Mesenchymal stem cell (in vitro differentiated cells and primary cell): ENCODE measurements around the gene CHTF8.
A peak's percentile ranks its signal among the peaks of the same experiment; 100 is the strongest.

ENCODE experiments used
- DNase-seq: peaks from one replicate; pipeline ENCODE4 v3.0.0-alpha.2; 2013
- H2AFZ ChIP-seq: one replicate; pipeline ENCODE4 v1.6.1; 2013; ENCODE audit warnings: low read depth, mild to moderate bottlenecking, control low read depth, inconsistent platforms, low read length, moderate library complexity
- H2AK5ac ChIP-seq: 2 replicates; pipeline ENCODE4 v1.6.1; 2013; ENCODE audit warnings: low read length, moderate library complexity, mild to moderate bottlenecking, inconsistent platforms; ENCODE audit not compliant: severe bottlenecking
- H2BK120ac ChIP-seq: one replicate; pipeline ENCODE4 v1.6.1; 2013; ENCODE audit warnings: low read depth, mild to moderate bottlenecking, inconsistent platforms, low read length, moderate library complexity
- H2BK12ac ChIP-seq, 2 experiments: one replicate each; pipeline ENCODE4 v1.6.1; 2013; ENCODE audit warnings: inconsistent platforms in 2 of 2, low read length in 2 of 2, mild to moderate bottlenecking in 2 of 2, moderate library complexity in 2 of 2, control low read depth in 1 of 2
- H2BK15ac ChIP-seq: one replicate; pipeline ENCODE4 v1.6.1; 2013; ENCODE audit warnings: mild to moderate bottlenecking, low read depth, inconsistent platforms; ENCODE audit not compliant: poor library complexity, severe bottlenecking
- H2BK5ac ChIP-seq: 2 replicates; pipeline ENCODE4 v1.6.1; 2013; ENCODE audit warnings: low read depth, mild to moderate bottlenecking, low read length, control low read depth, inconsistent platforms; ENCODE audit not compliant: poor library complexity, severe bottlenecking
- H3K14ac ChIP-seq, 2 experiments: one replicate each; pipeline ENCODE4 v1.6.1; 2013; ENCODE audit warnings: inconsistent platforms in 2 of 2, low read length in 2 of 2, control low read depth in 1 of 2, mild to moderate bottlenecking in 1 of 2, moderate library complexity in 1 of 2
- H3K18ac ChIP-seq, 2 experiments: one replicate each; pipeline ENCODE4 v1.6.1; 2013; ENCODE audit warnings: inconsistent platforms in 2 of 2, low read length in 2 of 2, control low read depth in 1 of 2, low read depth in 1 of 2, mild to moderate bottlenecking in 1 of 2
- H3K23ac ChIP-seq, 2 experiments: one replicate each; pipeline ENCODE4 v1.6.1; 2013; ENCODE audit warnings: inconsistent platforms in 2 of 2, low read length in 2 of 2, mild to moderate bottlenecking in 2 of 2, moderate library complexity in 2 of 2, control low read depth in 1 of 2
- H3K27ac ChIP-seq: 2 replicates; pipeline ENCODE4 v1.5.1; 2013; ENCODE audit warnings: mild to moderate bottlenecking, moderate library complexity, low read length, control low read depth, inconsistent platforms; ENCODE audit not compliant: poor library complexity, severe bottlenecking
- H3K27me3 ChIP-seq, 2 experiments: 2 replicates each; pipeline versions ENCODE4 v1.6.1 to v1.7.0; 2013; ENCODE audit warnings: low read length in 2 of 2, mild to moderate bottlenecking in 2 of 2, moderate library complexity in 2 of 2, control low read depth in 1 of 2, inconsistent platforms in 1 of 2; ENCODE audit not compliant: control insufficient read depth in 1 of 2, insufficient read depth in 1 of 2
- H3K36me3 ChIP-seq, 2 experiments: 2 replicates each; pipeline versions ENCODE4 v1.6.1 to v1.7.0; 2013; ENCODE audit warnings: low read length in 2 of 2, control low read depth in 1 of 2, inconsistent platforms in 1 of 2, low read depth in 1 of 2, mild to moderate bottlenecking in 1 of 2; ENCODE audit not compliant: insufficient read depth in 2 of 2, control insufficient read depth in 1 of 2
- H3K4ac ChIP-seq, 2 experiments: one replicate each; pipeline ENCODE4 v1.6.1; 2013; ENCODE audit warnings: inconsistent platforms in 2 of 2, low read length in 2 of 2, mild to moderate bottlenecking in 2 of 2, moderate library complexity in 2 of 2, control low read depth in 1 of 2, low read depth in 1 of 2
- H3K4me1 ChIP-seq: 2 replicates; pipeline ENCODE4 v1.6.1; 2013; ENCODE audit warnings: low read depth, low read length, control low read depth; ENCODE audit not compliant: control insufficient read depth, insufficient read depth
- H3K4me2 ChIP-seq: 2 replicates; pipeline ENCODE4 v1.6.1; 2013; ENCODE audit warnings: low read length, mild to moderate bottlenecking, inconsistent platforms; ENCODE audit not compliant: poor library complexity, severe bottlenecking
- H3K4me3 ChIP-seq, 2 experiments: 2 replicates each; pipeline versions ENCODE4 v1.5.1 to v1.7.0; 2013; ENCODE audit warnings: low read length in 2 of 2, mild to moderate bottlenecking in 2 of 2, control low read depth in 1 of 2, low read depth in 1 of 2; ENCODE audit not compliant: insufficient read depth in 1 of 2
- H3K79me1 ChIP-seq: replicated peaks from 2 replicates; pipeline ENCODE4 v1.6.1; 2013; ENCODE audit warnings: mild to moderate bottlenecking, control low read depth, low read length, inconsistent platforms; ENCODE audit not compliant: poor library complexity, severe bottlenecking
- H3K9ac ChIP-seq: 2 replicates; pipeline ENCODE4 v1.7.0; 2013; ENCODE audit warnings: mild to moderate bottlenecking, low read length, moderate library complexity
- H3K9me3 ChIP-seq: 2 replicates; pipeline ENCODE4 v1.7.0; 2013; ENCODE audit warnings: mild to moderate bottlenecking, low read length; ENCODE audit not compliant: control insufficient read depth
- H4K8ac ChIP-seq: one replicate; pipeline ENCODE4 v1.6.1; 2013; ENCODE audit warnings: inconsistent platforms, mild to moderate bottlenecking, low read length, moderate library complexity
- H4K91ac ChIP-seq: one replicate; pipeline ENCODE4 v1.6.1; 2013; ENCODE audit warnings: mild to moderate bottlenecking, low read length, inconsistent platforms
- WGBS: methylation state at CpG from one replicate; pipeline ENCODE4 v1.1.7; 2013; ENCODE audit warnings: mixed read lengths; 5-methylcytosine and 5-hydroxymethylcytosine counted together

CHTF8 gene

DNA sequence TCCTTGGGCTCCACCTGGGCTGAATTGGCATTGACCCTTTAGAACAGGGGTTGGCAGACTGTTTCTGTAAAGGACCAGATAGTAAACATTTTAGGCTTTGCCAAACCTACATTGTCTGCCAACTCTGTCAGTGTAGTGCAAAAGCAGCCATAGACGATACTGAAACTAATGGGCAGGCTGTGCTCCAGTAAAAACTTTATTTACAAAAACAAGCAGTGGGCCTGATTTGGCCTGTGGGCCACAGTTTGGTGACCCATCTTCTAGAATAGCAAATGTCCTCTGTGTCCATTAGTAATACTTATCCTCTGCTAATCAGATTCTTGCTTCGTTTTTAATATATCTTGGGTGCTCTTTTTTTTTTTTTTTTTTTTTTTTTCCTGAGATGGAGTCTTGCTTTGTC lies 6.2 kb upstream of the CHTF8 start:
- Histone ChIP-seq H3K14ac (no peak overlapping the region), H3K9me3 (no peaks in the 10 kb centered on the region), H2AK5ac (no peak overlapping the region), H3K79me1 (peaks cover 18% of the 10 kb centered on the region), H2AFZ (no peak overlapping the region), H3K18ac (no peak overlapping the region), H3K4me1 (peaks cover 7% of the 10 kb centered on the region), H3K23ac (no peak overlapping the region), H4K91ac (no peak overlapping the region), H3K27me3 (no peaks in the 10 kb centered on the region), H2BK15ac (no peak overlapping the region), H3K9ac (no peak overlapping the region), H4K8ac (no peak overlapping the region), H3K4me2 (no peak overlapping the region), H2BK12ac (no peak overlapping the region), H3K4ac (no peak overlapping the region), H2BK5ac (no peak overlapping the region), H3K27ac (no peak overlapping the region), H3K4me3 (no peak overlapping the region), H3K36me3 (peaks cover 28 to 74% of the 10 kb centered on the region in 2 experiments), H2BK120ac (no peak overlapping the region)
- DNase-seq = no peak
- WGBS = 99% methylated on average over 2 of the region's 2 CpGs

DNA sequence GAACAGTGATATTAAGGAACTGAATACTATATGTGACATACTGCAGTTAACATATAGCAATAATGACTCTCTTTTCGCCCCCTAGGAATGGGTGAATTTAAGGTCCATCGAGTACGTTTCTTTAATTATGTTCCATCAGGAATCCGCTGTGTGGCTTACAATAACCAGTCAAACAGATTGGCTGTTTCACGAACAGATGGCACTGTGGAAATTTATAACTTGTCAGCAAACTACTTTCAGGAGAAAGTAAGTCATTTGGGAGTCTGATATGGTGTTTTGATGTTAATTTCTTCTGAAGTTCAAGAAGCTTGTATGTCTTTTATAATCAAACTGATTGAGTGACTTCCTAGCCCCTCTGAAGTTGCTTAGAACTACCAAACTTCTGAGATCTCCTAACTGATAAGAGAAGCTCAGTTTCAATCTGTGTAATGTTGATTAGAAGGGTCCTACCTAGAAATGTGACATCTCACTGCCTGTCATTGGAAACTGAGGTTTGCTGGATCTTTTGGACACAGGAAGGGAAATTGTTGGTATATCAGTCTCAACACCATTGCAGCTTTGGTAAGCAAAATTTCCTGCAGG lies 1.1 kb upstream of the CHTF8 start:
- Histone ChIP-seq H4K8ac (no peak overlapping the region), H3K23ac (no peak overlapping the region), H3K9ac (peak overlapping the region; percentile 98), H3K9me3 (no peaks in the 10 kb centered on the region), H3K18ac (no peak overlapping the region), H3K36me3 (peaks cover 10 to 36% of the 10 kb centered on the region in 2 experiments), H2AK5ac (no peak overlapping the region), H3K4me2 (peak overlapping the region; percentile 99), H3K79me1 (peaks cover 8% of the 10 kb centered on the region), H3K27ac (no peak overlapping the region), H2BK5ac (no peak overlapping the region), H3K27me3 (no peaks in the 10 kb centered on the region), H4K91ac (no peak overlapping the region), H3K4ac (no peak overlapping the region), H2AFZ (no peak overlapping the region), H3K14ac (no peak overlapping the region), H3K4me3 (peak overlapping the region in 1 of 2 experiments; percentile 99), H2BK12ac (no peak overlapping the region), H2BK15ac (no peak overlapping the region), H3K4me1 (peaks cover 2% of the 10 kb centered on the region), H2BK120ac (no peak overlapping the region)
- 53% methylated on average over 5 of the region's 5 CpGs for WGBS
- DNase-seq = peak; percentile 19

DNA sequence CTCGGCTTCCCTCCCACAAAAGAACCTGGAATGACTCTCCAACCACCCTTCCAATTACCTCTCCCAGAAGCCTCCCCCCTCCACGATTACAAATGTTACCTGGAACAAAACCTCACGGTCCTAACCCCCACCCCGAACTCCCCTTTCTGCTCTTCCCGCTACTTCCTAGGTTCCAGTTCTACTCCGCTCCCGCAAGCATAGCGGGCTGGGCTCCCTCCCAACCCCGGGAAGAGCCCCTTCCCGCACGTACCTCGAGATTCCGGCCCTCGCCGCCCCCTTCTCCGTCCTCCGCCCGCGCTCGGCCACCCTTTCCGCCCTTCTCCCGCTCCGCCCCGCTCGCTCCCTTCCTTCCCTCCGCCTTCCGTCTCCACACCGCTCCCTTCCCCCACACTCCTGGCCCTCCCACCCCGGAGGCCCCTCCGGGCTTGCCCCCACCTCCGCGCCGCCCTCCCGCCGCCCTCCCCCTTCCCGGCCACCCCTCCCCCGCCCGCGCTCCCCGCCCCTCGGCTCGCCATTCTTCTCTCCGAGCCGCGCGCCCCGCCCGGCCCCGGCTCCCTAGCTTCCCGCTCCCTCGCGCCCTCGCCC lies 457 bp downstream of the CHTF8 start:
- peak overlapping the region; percentile 99 for H3K9ac ChIP-seq
- WGBS = under 1% methylated on average over 35 of the region's 53 CpGs
- peak overlapping the region; percentile 99 for H2AK5ac ChIP-seq
- DNase-seq = peak; percentile 89
- peak overlapping the region; percentile 95 for H2AFZ ChIP-seq
- no peaks in the 10 kb centered on the region for H3K79me1 ChIP-seq
- H2BK12ac ChIP-seq = peak overlapping the region in 1 of 2 experiments; percentile 42
- H4K91ac ChIP-seq = peak overlapping the region; percentile 100
- H3K36me3 ChIP-seq = peaks cover 5 to 25% of the 10 kb centered on the region in 2 experiments
- peak overlapping the region; percentile 100 for H2BK120ac ChIP-seq
- no peaks in the 10 kb centered on the region for H3K9me3 ChIP-seq
- H3K4me2 ChIP-seq = peak overlapping the region; percentile 66
- H3K4ac ChIP-seq = peak overlapping the region; percentile 94 to 97
- peak overlapping the region; percentile 100 for H4K8ac ChIP-seq
- H3K27me3 ChIP-seq = no peaks in the 10 kb centered on the region
- H2BK5ac ChIP-seq = peak overlapping the region; percentile 96
- peaks cover 2% of the 10 kb centered on the region for H3K4me1 ChIP-seq
- peak overlapping the region; percentile 100 for H3K18ac ChIP-seq
- peak overlapping the region in 1 of 2 experiments; percentile 100 for H3K23ac ChIP-seq
- H3K4me3 ChIP-seq = peak overlapping the region; percentile 99
- peak overlapping the region; percentile 97 for H2BK15ac ChIP-seq
- H3K14ac ChIP-seq = peak overlapping the region; percentile 97 to 99
- H3K27ac ChIP-seq = peak overlapping the region; percentile 98

DNA sequence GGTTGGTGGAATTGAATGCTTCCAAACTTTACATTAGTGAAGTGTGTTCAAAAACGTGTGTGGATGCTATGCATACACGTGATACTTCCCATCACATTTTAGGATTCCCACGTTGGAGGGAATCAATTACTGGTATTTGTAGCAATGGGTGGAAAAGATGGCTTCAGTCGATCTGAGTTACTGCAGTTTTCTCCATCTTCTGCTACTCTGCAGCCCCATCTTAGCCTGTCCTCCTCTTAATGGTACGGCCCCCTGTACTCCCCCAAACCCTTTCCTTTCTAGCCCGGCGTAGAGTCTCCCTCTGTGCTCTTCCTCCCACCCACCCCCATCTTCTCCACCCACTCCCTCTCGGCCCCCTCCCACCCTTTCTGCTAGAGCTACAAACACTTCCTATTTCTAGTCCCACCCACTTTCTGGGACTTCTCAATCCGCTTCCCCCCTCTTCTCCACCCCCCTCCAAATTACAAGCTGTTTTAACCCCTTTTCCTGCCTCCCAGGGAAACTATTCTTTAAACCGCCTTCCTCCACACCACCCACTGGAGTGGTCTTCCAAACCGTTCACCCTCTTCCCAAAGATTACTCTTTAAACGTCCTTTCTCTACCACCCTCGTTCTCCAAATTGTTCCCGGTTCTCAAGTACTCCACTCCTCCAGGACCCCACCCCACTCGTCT lies 1.1 kb downstream of the CHTF8 start:
- peaks cover 2% of the 10 kb centered on the region for H3K4me1 ChIP-seq
- peak overlapping the region; percentile 23 for H2BK15ac ChIP-seq
- H3K9me3 ChIP-seq = no peaks in the 10 kb centered on the region
- H3K36me3 ChIP-seq = peaks cover 5 to 24% of the 10 kb centered on the region in 2 experiments
- peak overlapping the region; percentile 92 to 97 for H3K14ac ChIP-seq
- H3K4me2 ChIP-seq = peak overlapping the region; percentile 66
- H3K79me1 ChIP-seq = peaks cover 2% of the 10 kb centered on the region
- H3K27me3 ChIP-seq = no peaks in the 10 kb centered on the region
- H4K91ac ChIP-seq = peak overlapping the region; percentile 89
- H2BK120ac ChIP-seq = peak overlapping the region; percentile 61
- H3K4ac ChIP-seq = peak overlapping the region; percentile 94 to 97
- H3K18ac ChIP-seq = peak overlapping the region; percentile 99
- H3K9ac ChIP-seq = peak overlapping the region; percentile 99
- H3K4me3 ChIP-seq = peak overlapping the region; percentile 95 to 99
- peak overlapping the region; percentile 96 for H4K8ac ChIP-seq
- peak overlapping the region in 1 of 2 experiments; percentile 42 for H2BK12ac ChIP-seq
- DNase-seq = peak; percentile 38
- H2AFZ ChIP-seq = no peak overlapping the region
- H3K23ac ChIP-seq = no peak overlapping the region
- peak overlapping the region; percentile 99 for H2AK5ac ChIP-seq
- peak overlapping the region; percentile 96 for H2BK5ac ChIP-seq
- peak overlapping the region; percentile 98 for H3K27ac ChIP-seq
- 1% methylated on average over 15 of the region's 15 CpGs for WGBS
